ENCODE measurements around the gene PRSS21. TPM values are rescaled to one million over a fixed set of nuclear protein-coding genes. Genes with fewer than 3 reads are reported as not detected.
A peak's percentile ranks its signal among the peaks of the same experiment; 100 is the strongest.

Gene PRSS21
- total RNA-seq, 4 donors from 2014 or later, result not detected

DNA sequence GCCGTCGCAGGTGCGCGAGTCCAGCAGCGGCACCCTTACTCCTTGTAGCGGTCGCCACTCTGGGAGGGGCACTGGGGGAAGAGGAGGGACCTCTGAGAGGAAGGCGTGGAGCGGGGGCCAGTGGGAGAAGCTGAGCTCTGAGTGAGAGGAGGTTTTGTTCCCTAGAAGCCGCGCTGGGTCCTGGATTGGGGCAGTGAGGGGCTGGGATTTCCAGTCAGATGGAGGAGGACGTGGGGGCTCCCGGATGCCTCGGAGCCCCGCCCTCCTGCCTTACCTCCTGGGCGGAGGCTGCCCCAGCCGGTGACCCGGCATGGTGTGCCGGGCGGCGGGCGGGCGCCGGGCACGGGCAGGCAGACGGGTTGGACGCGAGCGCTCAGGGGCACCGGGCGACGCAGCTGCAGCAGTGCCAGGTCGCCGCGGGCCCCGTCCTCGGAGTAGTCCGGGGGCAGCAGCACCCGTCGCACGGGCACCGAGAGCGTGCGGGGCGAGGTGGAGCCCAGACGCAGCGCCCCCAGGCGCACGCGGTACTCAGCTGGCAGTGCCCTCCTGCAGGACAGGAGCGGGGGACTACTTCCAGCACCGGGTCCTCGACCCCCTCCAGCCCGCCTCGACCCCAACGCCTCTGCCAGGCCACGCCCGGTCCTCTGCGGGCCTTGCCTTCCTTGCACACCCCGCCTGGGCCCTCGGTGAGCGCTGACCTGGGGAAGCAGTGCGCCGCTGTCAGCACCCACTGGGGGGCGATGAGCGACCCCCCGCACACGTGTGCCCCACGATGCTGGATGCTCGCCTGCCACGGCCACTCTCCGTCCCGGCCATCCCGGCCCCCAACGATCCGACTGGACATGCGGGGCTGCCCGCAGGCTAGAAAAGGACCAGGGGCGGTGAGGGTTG lies 31.7 kb upstream of the PRSS21 start:
- Histone ChIP-seq H3K4me1 (peaks cover 0 to 14% (median 8%) of the 10 kb centered on the region in 4 donors), H3K4me3 (peak overlapping the region in 3 of 4 donors; percentile 15 to 44 (median 33)), H3K9me3 (no peaks in the 10 kb centered on the region), H3K27ac (no peak overlapping the region), H3K36me3 (no peaks in the 10 kb centered on the region), H3K27me3 (peaks cover 0 to 52% of the 10 kb centered on the region in 2 donors)
- no peak for DNase-seq (ENCODE audit: low spot score in 2 of 2)
- WGBS, 2 donors, result 16% methylated on average over 28 to 60 of the region's 79 CpGs
- TF ChIP-seq, protein P1, sequence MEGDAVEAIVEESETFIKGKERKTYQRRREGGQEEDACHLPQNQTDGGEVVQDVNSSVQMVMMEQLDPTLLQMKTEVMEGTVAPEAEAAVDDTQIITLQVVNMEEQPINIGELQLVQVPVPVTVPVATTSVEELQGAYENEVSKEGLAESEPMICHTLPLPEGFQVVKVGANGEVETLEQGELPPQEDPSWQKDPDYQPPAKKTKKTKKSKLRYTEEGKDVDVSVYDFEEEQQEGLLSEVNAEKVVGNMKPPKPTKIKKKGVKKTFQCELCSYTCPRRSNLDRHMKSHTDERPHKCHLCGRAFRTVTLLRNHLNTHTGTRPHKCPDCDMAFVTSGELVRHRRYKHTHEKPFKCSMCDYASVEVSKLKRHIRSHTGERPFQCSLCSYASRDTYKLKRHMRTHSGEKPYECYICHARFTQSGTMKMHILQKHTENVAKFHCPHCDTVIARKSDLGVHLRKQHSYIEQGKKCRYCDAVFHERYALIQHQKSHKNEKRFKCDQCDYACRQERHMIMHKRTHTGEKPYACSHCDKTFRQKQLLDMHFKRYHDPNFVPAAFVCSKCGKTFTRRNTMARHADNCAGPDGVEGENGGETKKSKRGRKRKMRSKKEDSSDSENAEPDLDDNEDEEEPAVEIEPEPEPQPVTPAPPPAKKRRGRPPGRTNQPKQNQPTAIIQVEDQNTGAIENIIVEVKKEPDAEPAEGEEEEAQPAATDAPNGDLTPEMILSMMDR (IDR thresholded peaks at IDR 0.05), result no peak
- no peak for TF ChIP-seq EP300 (IDR thresholded peaks at IDR 0.05)

DNA sequence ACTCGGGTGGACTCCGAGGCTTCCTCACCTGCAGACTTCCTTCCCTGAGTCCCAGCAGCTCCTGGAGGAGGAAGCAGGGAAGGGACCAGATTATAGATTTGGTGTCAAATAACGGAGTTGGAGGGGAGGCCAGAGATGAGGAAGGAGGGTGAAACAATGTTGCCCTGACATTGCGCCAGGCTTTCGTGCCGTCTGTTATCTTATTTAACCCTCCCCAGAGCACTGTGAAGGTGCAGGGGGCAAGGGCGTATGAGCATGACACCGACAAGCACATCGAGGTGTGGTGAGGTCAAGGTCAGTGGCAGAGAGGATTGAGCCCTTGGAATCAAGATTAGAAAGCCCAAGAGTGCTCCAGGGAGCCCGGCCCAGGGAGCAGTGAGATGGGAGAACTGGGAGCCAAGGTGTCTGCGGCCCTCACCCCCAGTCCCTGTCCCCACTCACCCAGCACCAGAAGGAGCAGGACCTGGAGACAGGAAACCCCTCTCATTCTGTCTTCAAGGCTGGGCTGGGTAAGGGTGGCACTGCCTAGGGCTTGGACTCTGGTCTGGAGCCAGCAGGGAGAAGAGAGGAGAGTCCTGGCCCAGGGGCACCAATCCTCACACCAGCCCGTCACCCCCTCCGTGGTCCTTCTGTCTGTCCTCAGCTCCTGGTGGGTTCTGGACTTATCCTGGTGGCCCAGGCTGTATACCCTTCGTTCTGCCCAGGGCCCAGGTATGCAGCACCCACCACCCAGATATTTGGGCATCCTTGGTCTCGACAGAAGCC lies 30.8 kb upstream of the PRSS21 start:
- peaks cover 0 to 14% (median 8%) of the 10 kb centered on the region in 4 donors for H3K4me1 ChIP-seq
- no peak overlapping the region for H3K4me3 ChIP-seq
- 63 to 69% methylated on average over 15 of the region's 15 CpGs for WGBS, 2 donors
- TF ChIP-seq POLR2A (IDR thresholded peaks at IDR 0.05) (no peak), EP300 (IDR thresholded peaks at IDR 0.05) (no peak)
- TF ChIP-seq, protein P1 (IDR thresholded peaks at IDR 0.05), result no peak
- H3K36me3 ChIP-seq, result no peaks in the 10 kb centered on the region
- H3K27me3 ChIP-seq, result peaks cover 0 to 61% of the 10 kb centered on the region in 2 donors
- H3K27ac ChIP-seq, result no peak overlapping the region
- DNase-seq (ENCODE audit: low spot score in 2 of 2), result no peak
- H3K9me3 ChIP-seq, result no peaks in the 10 kb centered on the region

DNA sequence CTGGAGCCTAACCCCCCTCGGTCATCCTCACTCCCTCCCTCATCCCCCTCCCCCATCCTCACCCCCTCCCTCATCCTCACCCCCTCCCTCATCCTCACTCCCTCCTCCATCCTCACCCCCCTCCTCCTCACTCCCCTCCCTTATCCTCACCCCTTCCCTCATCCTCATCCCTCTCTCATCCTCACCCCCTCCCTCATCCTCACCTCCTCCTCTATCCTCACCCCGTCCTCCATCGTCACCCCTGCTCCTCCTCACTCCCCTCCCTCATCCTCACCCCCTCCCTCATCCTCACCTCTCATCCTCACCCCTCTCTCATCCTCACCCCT lies 30.2 kb upstream of the PRSS21 start:
- 47 to 51% methylated on average over 3 of the region's 3 CpGs for WGBS, 2 donors
- Histone ChIP-seq H3K27me3 (peaks cover 0 to 66% of the 10 kb centered on the region in 2 donors), H3K9me3 (no peaks in the 10 kb centered on the region), H3K27ac (no peak overlapping the region), H3K36me3 (no peaks in the 10 kb centered on the region), H3K4me3 (no peak overlapping the region), H3K4me1 (peaks cover 0 to 14% (median 8%) of the 10 kb centered on the region in 4 donors)
- DNase-seq (ENCODE audit: low spot score in 2 of 2), result no peak
- TF ChIP-seq EP300 (IDR thresholded peaks at IDR 0.05), result no peak
- no peak for TF ChIP-seq POLR2A (IDR thresholded peaks at IDR 0.05)
- TF ChIP-seq, protein P1 (IDR thresholded peaks at IDR 0.05), result no peak

DNA sequence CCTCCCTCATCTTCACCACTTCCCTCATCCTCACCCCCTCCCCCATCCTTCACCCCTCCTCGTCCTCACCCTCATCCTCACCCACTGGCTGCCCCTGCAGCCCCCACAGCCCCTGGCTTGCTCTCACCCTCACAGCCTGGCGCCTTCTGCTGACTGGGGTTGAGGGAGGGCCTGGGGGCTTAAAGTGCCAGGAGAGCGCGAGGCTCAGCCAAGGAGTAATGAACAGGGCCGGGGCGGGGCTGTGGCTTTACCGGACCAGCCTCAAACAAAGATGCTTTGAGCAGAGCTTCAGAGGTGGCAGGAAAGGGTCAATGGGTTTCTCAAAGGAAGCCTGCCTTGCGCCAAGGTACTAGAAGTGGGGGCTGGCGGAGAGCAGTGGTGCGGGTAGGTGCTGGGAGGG lies 29.6 kb upstream of the PRSS21 start, which contains the start of gene PRSS33:
PRSS33 (minus strand) TSS at position 155 of the 400 bp plus-strand sequence. CDS start 1,013 bp downstream, outside the sequence.
- Histone ChIP-seq H3K27me3 (peaks cover 0 to 72% of the 10 kb centered on the region in 2 donors), H3K4me1 (peaks cover 0 to 14% (median 8%) of the 10 kb centered on the region in 4 donors), H3K36me3 (no peaks in the 10 kb centered on the region), H3K4me3 (no peak within 1 kb of the TSS), H3K9me3 (no peaks in the 10 kb centered on the region), H3K27ac (no peak within 1 kb of the TSS)
- no peak for TF ChIP-seq POLR2A (IDR thresholded peaks at IDR 0.05)
- TF ChIP-seq, protein P1 (IDR thresholded peaks at IDR 0.05), result no peak
- no peak for TF ChIP-seq EP300 (IDR thresholded peaks at IDR 0.05)
- DNase-seq (ENCODE audit: low spot score in 2 of 2), result no peak
- WGBS, 2 donors, result 13 to 14% methylated on average over 10 of the region's 10 CpGs

All from tibial nerve (tissue), 4 donors.